Esophagus muscularis mucosa (tissue), 4 donors: ENCODE results near the gene CCM2L. TPM values are rescaled to one million over a fixed set of nuclear protein-coding genes. Genes with fewer than 3 reads are reported as not detected.

Source experiments
- DNase-seq: peaks from one replicate; pipeline ENCODE4 v3.0.0-alpha.2; 2017; ENCODE audit errors: extremely low spot score
- H3K27ac ChIP-seq, 4 donors: fragments of 200-600 bp; sonication (generic); replicated peaks in 1 of 4; 1 replicate in 3 of 4; 2 replicates in 1 of 4; pipeline ENCODE4 v1.5.1; 2016 to 2019; ENCODE audit warnings: mild to moderate bottlenecking in 1 of 4
- H3K27me3 ChIP-seq, 4 donors: fragments of 200-600 bp; sonication (generic); one replicate each; pipeline versions ENCODE4 v1.5.1 to v1.6.0; 2016 to 2019
- H3K36me3 ChIP-seq, 4 donors: fragments of 200-600 bp; sonication (generic); one replicate each; pipeline ENCODE4 v1.5.1; 2016 to 2019
- H3K4me1 ChIP-seq, 4 donors: fragments of 200-600 bp; sonication (generic); one replicate each; pipeline ENCODE4 v1.5.1; 2016 to 2019
- H3K4me3 ChIP-seq, 4 donors: fragments of 200-600 bp; sonication (generic); 1 replicate in 2 of 4; 2 replicates in 2 of 4; pipeline ENCODE4 v1.5.1; 2016 to 2019; ENCODE audit warnings: mild to moderate bottlenecking in 4 of 4, moderate library complexity in 1 of 4
- H3K9me3 ChIP-seq, 4 donors: fragments of 200-600 bp; sonication (generic); 1 replicate in 3 of 4; 2 replicates in 1 of 4; pipeline ENCODE4 v1.5.1; 2016 to 2019
- EP300 ChIP-seq: sonication (generic); formaldehyde crosslinking; IDR thresholded peaks from one replicate; pipeline ENCODE4 v1.6.1; 2017; ENCODE audit warnings: antibody characterized with exemption
- POLR2A ChIP-seq: fragments of 450-650 bp; IDR thresholded peaks from one replicate; pipeline ENCODE4 v1.6.1; 2017; ENCODE audit warnings: antibody characterized with exemption, moderate library complexity, mild to moderate bottlenecking, low read depth
- POLR2AphosphoS5 ChIP-seq, 2 donors: sonication (generic); formaldehyde crosslinking; IDR thresholded peaks; one replicate each; pipeline ENCODE4 v1.6.1; 2017; ENCODE audit warnings: antibody characterized with exemption in 2 of 2
- WGBS: methylation state at CpG from one replicate; pipeline ENCODE4 v1.1.5; 2018; 5-methylcytosine and 5-hydroxymethylcytosine counted together
- intact Hi-C: fragments of 100-400 bp; cut with DNase I; formaldehyde crosslinking; loops from one replicate; pipeline ENCODE4 v1.15.1; 2023
- total RNA-seq, 4 donors: library from RNA; depleted of rRNA; stranded (reverse); fragments of >200 nt; gene quantifications; one replicate each; pipeline versions ENCODE4 v1.1.0 to v1.2.1, GENCODE V29; 2016
- TF ChIP-seq, protein P1 (sequence below), 3 experiments: fragments of 200-600 bp in 2 of 3; fragments of 450-650 bp in 1 of 3; sonication (generic) in 2 of 3; IDR thresholded peaks; one replicate each; pipeline ENCODE4 v1.5.1; 2017 to 2019; ENCODE audit warnings: antibody characterized with exemption in 3 of 3, mild to moderate bottlenecking in 2 of 3, moderate library complexity in 1 of 3

CCM2L gene
- total RNA-seq, 4 donors from 2014 or later = 6.0 to 12.1 (median 10.4) TPM

DNA sequence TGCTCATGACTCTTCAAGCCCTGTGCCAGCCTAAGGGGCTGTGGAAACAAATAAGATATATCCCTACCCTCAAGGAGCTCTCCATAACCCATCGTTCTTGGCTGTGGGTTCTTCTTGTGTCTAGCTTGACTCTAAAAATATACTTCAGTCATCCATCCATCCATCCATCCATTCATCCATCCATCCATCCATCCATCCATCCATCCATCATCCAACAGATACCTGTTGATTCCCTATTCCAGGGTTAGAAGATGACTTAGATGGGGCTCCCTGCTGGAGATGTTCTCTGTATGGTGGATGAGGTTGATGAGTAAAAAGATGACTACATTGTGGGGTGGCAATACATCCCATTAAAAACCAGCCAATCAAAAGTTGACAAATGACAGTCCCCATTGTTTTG is 65.3 kb downstream of the CCM2L start:
- Histone ChIP-seq H3K27ac (no peak overlapping the region), H3K9me3 (no peaks in the 10 kb centered on the region), H3K27me3 (peaks cover 0 to 57% (median 0%) of the 10 kb centered on the region in 4 donors), H3K4me3 (no peak overlapping the region), H3K4me1 (no peaks in the 10 kb centered on the region), H3K36me3 (no peaks in the 10 kb centered on the region)
- WGBS = 91% methylated on average over 1 of the region's 1 CpG
- DNase-seq = no peak
- TF ChIP-seq EP300 (no peak), POLR2A (no peak), POLR2AphosphoS5 (IDR thresholded peaks at IDR 0.05) (no peak)
- TF ChIP-seq, protein P1, sequence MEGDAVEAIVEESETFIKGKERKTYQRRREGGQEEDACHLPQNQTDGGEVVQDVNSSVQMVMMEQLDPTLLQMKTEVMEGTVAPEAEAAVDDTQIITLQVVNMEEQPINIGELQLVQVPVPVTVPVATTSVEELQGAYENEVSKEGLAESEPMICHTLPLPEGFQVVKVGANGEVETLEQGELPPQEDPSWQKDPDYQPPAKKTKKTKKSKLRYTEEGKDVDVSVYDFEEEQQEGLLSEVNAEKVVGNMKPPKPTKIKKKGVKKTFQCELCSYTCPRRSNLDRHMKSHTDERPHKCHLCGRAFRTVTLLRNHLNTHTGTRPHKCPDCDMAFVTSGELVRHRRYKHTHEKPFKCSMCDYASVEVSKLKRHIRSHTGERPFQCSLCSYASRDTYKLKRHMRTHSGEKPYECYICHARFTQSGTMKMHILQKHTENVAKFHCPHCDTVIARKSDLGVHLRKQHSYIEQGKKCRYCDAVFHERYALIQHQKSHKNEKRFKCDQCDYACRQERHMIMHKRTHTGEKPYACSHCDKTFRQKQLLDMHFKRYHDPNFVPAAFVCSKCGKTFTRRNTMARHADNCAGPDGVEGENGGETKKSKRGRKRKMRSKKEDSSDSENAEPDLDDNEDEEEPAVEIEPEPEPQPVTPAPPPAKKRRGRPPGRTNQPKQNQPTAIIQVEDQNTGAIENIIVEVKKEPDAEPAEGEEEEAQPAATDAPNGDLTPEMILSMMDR (IDR thresholded peaks at IDR 0.05) = no peak
- intact Hi-C loops = no loop called here

DNA sequence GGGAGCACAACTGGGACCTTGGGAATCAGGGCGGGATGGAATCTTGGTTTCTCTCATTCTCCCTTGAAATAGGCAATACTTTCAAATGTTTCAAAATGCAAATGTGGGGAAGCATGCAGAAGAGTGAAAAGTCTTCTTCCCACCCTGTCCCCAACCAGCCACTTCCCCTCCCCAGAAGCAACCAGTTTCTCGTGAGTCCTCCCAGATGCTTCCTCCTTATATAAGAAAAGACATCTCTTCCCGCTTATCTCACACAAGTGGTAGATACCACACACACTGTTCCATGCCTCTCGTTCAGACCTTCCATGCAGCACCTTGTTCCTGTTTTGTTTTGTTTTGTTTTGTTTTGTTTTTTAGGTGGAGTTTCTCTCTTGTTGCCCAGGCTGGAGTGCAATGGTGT is 67.0 kb downstream of the CCM2L start:
- no peak for DNase-seq
- peaks cover 0 to 62% (median 1%) of the 10 kb centered on the region in 4 donors for H3K27me3 ChIP-seq
- no peaks in the 10 kb centered on the region for H3K4me1 ChIP-seq
- no peak overlapping the region for H3K4me3 ChIP-seq
- TF ChIP-seq POLR2AphosphoS5 (IDR thresholded peaks at IDR 0.05) = no peak
- TF ChIP-seq EP300 = no peak
- no peaks in the 10 kb centered on the region for H3K9me3 ChIP-seq
- H3K27ac ChIP-seq = no peak overlapping the region
- intact Hi-C loops = no loop called here
- 77% methylated on average over 4 of the region's 4 CpGs for WGBS
- no peaks in the 10 kb centered on the region for H3K36me3 ChIP-seq

DNA sequence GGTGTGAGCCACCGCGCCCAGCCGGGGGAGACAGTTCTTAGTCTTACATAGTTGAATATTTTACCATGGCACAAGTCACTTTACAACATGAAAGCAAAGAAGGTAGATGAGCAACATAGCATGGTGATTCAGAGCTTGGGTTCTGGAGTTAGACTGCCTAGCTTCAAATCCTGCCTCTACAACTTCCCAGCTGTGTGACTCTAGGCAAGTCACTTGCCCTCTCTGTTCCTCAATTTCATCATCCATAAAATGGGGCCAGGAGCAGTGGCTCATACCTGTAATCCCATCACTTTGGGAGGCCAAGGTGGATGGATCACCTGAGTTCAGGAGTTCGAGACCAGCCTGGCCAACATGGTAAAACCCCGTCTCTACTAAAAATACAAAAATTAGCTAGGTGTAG is 68.1 kb downstream of the CCM2L start:
- H3K36me3 ChIP-seq = no peaks in the 10 kb centered on the region
- no peak overlapping the region for H3K4me3 ChIP-seq
- intact Hi-C loops = no loop called here
- DNase-seq = no peak
- no peaks in the 10 kb centered on the region for H3K9me3 ChIP-seq
- H3K27ac ChIP-seq = no peak overlapping the region
- WGBS = 95% methylated on average over 5 of the region's 5 CpGs
- H3K27me3 ChIP-seq = peaks cover 0 to 65% (median 1%) of the 10 kb centered on the region in 4 donors
- no peaks in the 10 kb centered on the region for H3K4me1 ChIP-seq
- no peak for TF ChIP-seq EP300

DNA sequence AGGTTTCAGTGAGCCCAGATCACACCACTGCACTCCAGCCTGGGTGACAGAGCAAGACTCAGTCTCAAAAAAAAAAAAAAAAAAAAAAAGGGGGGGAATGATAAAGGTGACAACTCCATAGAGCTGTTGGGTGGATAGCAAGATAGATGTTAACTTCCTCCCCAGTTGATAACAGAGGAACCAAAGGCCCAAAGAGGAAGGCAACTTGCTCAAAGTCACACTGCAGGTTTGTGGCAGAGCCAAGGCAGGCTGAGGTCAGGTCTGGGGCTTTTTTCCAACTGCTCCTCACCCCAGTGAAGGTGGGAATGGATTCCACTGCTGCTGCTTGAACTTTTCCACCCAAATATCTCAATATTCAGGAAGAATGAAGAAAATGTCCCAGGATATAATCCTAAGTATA is 68.6 kb downstream of the CCM2L start:
- TF ChIP-seq EP300 (no peak), POLR2A (no peak), POLR2AphosphoS5 (IDR thresholded peaks at IDR 0.05) (no peak)
- TF ChIP-seq, protein P1 (IDR thresholded peaks at IDR 0.05) = no peak
- Histone ChIP-seq H3K9me3 (no peaks in the 10 kb centered on the region), H3K36me3 (no peaks in the 10 kb centered on the region), H3K27me3 (peaks cover 0 to 65% (median 1%) of the 10 kb centered on the region in 4 donors), H3K27ac (no peak overlapping the region), H3K4me1 (no peaks in the 10 kb centered on the region), H3K4me3 (no peak overlapping the region)
- intact Hi-C loops = no loop called here
- no peak for DNase-seq

DNA sequence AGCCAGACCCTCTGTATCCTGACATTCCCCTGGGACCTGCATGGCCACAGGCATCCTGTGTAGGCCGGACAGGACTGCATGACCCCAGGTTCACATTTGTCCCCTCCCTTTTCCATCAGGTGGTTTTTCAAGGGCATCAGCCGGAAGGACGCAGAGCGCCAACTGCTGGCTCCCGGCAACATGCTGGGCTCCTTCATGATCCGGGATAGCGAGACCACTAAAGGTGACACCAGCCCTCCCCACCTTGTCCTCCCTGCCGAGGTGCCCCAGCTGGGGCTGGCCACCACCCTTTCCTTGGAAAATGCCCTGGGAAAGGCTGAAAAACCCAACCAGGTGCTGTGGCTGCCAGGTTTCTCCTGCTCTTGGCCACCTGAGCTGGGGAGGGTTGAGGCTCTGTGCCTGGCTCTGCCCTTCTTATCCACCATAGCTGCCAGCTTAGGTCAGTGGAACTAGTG is 69.4 kb downstream of the CCM2L start:
- no peak for DNase-seq
- TF ChIP-seq EP300 (no peak), POLR2AphosphoS5 (IDR thresholded peaks at IDR 0.05) (no peak), POLR2A (no peak)
- TF ChIP-seq, protein P1 (IDR thresholded peaks at IDR 0.05) = no peak
- H3K36me3 ChIP-seq = no peaks in the 10 kb centered on the region
- H3K27me3 ChIP-seq = peaks cover 0 to 63% (median 1%) of the 10 kb centered on the region in 4 donors
- no peaks in the 10 kb centered on the region for H3K9me3 ChIP-seq
- WGBS = 77% methylated on average over 8 of the region's 8 CpGs
- H3K4me1 ChIP-seq = no peaks in the 10 kb centered on the region
- no peak overlapping the region for H3K4me3 ChIP-seq
- no peak overlapping the region for H3K27ac ChIP-seq
- intact Hi-C loops = no loop called here

DNA sequence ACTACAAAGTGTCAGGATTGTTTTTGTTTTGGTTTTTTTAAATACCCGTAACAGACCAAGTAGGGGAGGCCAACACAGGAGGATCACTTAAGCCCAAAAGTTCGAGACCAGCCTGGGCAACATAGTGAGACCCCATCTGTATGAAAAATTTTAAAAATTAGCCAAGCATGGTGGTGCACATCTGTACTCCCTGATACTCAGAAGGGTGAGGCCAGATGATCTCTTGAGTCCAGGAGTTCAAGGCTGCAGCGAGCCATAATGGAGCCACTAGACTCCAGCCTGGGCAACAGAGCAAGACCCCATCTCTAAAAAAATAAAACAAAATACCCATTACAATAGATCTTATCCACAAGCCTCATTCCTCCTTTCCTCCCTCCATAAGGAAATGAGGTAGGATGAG is 70.5 kb downstream of the CCM2L start:
- intact Hi-C loops = no loop called here
- no peaks in the 10 kb centered on the region for H3K4me1 ChIP-seq
- TF ChIP-seq POLR2AphosphoS5 (IDR thresholded peaks at IDR 0.05) (no peak), EP300 (no peak), POLR2A (no peak)
- TF ChIP-seq, protein P1 (IDR thresholded peaks at IDR 0.05) = no peak
- H3K4me3 ChIP-seq = no peak overlapping the region
- H3K36me3 ChIP-seq = no peaks in the 10 kb centered on the region
- peaks cover 0 to 54% (median 1%) of the 10 kb centered on the region in 4 donors for H3K27me3 ChIP-seq
- no peak overlapping the region for H3K27ac ChIP-seq
- 61% methylated on average over 3 of the region's 3 CpGs for WGBS
- no peaks in the 10 kb centered on the region for H3K9me3 ChIP-seq
- DNase-seq = no peak
